CD4-positive, alpha-beta T cell treated with Interleukin-10 for 1 hour (primary cell): ENCODE results near the gene SYP.
A peak's percentile ranks its signal among the peaks of the same experiment; 100 is the strongest.
"Not testable (repeated sequence)": the region's sequence is repeated elsewhere in the genome, so short reads cannot be mapped to it uniquely, and the experiment has no call there.

ENCODE experiments used
- DNase-seq: peaks from one replicate; pipeline ENCODE4 v3.0.0-alpha.2; 2020

Gene SYP

GRCh38 chrX:49165901-49166881 lies 33.8 kb downstream of the SYP start:
- peak; percentile 82 for DNase-seq

DNA sequence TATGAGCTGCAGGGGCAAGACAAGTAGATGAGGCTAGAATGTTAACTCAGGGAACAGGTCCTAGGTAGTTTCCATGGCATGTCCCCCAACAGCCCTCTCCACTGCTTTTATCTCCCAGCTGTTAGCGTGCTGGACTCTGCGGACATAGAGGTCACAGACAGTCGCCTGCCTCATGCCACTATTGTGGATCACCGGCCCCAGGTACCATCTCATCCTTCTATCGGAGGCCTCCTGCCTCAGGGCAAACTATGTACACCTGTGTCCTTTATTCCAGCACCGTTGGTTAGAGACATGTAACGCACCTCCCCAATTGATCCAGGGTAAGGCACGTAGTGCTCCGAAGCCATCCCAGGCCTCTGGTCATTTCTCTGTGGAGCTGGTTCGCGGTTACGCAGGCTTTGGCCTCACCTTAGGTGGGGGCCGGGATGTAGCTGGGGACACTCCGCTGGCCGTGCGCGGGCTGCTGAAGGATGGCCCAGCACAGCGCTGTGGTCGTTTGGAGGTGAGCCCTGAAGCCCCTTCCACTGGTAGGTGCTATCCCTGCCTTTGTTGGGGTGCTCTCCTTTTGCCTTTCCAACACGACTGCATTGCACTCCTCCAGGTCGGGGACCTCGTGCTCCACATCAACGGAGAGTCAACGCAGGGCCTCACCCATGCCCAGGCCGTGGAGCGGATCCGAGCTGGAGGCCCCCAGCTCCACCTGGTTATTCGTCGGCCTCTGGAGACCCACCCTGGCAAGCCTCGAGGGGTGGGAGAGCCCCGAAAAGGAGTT lies 35.2 kb downstream of the SYP start:
- no peak for DNase-seq

- DNase-seq = peak; percentile 88
Measured at GRCh38 chrX:49163555-49164419, 36.2 kb downstream of the SYP start.

- no peak for DNase-seq
Measured at GRCh38 chrX:49162620-49163019, 37.4 kb downstream of the SYP start, which contains the start of gene MAGIX. Gene MAGIX (plus strand): TSS chrX:49162758. CDS start chrX:49162890, 132 bp downstream.

GRCh38 chrX:49161632-49162031 lies 38.4 kb downstream of the SYP start:
- no peak for DNase-seq

GRCh38 chrX:49160908-49161307 lies 39.1 kb downstream of the SYP start:
- no peak for DNase-seq

GRCh38 chrX:49157194-49157593 lies 42.8 kb downstream of the SYP start:
- no peak for DNase-seq

- DNase-seq = peak; percentile 89
Measured at GRCh38 chrX:49155900-49156837, 43.8 kb downstream of the SYP start.

DNA sequence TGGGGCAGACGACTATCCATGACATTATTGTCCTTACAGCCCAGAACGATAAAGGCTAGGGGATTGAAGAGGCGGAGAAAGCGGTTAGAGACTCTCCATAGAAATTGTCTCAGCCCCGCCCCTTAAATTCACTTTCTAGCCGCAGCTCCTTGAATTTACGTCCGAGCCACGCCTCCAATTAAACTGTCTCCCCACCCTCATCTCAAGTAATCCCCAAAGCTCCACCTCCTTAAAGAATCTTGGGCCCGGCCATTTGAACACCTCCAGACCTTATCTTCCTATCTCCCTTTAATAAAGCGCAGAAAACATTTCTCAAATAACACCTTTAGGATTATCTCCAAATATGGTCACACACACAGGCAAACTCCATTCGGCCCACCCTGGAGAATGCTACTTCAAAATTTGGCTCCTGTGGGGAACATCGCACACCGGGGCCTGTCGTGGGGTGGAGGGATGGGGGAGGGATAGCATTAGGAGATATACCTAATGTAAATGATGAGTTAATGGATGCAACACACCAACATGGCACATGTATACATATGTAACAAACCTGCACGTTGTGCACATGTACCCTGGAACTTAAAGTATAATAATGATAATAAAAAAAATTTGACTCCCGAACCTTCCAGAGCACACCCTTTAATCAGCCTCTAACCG lies 44.6 kb downstream of the SYP start:
- DNase-seq = peak; percentile 58

DNA sequence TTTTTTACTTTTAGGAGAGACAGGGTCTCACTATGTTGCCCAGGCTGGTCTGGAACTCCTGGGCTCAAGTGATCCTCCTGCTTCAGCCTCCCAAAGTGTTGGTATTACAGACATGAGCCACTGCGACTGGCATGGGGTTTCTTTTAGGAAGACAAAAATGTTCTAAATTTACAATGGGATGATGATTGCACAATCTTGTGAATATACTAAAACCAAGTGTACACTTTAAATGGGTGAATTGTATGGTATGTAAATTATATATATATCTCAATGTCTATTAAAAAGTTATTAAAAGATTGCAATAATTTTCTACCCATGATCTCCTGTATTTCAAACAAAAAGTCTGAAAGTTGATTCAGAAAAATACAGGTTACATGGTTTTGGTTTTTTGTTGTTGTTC lies 46.5 kb downstream of the SYP start:
- no peak for DNase-seq

- not testable (repeated sequence) for DNase-seq
Measured at GRCh38 chrX:49149291-49149690, 50.7 kb downstream of the SYP start.

GRCh38 chrX:49148390-49149100 lies 51.4 kb downstream of the SYP start:
- not testable (repeated sequence) for DNase-seq

- no peak for DNase-seq
Measured at GRCh38 chrX:49147936-49148335, 52.1 kb downstream of the SYP start.

DNA sequence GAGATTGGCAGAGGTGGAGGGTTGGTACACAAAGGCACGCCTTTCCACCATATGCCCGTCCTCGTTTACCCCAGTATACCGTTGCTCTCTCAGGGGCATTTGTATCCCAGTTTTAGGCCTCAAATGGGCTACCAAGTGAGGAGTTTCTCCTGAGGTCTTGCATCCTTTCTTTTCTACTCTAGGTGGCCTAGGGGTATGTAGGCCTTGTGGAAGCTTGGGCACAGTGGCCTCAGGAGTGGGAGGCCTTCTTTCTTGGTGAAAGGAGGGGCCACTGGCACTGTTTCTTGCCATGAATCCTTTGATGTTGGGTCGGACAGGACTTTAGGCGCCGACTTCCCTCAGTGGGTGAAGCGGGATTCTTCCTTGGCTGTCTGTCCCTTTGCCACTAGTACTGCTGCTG lies 52.7 kb downstream of the SYP start:
- no peak for DNase-seq

DNA sequence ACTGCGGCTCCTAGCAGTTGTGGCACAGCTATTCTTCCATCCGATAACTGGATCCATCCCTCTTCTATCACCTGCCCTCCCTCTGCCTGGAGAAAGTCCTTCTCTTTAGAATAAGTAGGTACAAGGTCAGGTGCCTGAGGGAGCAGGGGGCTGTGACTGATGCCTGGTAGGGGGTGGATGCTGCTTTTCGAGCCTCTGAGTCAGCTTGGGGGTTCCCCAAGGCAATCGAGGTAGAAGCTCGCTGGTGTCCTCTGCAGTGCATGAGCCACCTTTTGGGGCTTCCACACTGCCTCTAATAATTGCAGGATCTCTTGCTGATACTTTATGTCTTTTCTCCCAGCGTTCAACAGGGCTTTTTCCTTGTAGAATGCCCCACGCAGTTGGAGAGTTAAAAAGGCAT lies 56.8 kb downstream of the SYP start:
- DNase-seq = not testable (repeated sequence)

DNA sequence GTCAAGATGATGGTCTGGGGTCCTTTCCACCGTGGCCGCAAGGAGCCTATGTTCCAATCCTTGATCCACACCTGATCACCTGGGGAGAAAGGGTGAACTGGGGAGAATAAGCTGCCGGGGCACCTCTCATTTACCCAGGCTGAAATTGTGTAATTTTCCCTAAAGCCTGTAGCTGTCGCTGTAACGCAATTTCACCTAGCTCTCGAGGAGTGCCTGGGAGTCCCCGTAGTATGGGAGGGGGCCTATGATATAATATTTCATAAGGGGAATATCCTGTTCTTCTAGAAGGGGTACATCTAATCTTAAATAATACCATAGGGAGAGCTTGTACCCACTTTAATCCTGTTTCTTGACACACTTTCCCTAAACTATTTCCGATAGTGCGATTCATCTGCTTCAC lies 57.7 kb downstream of the SYP start:
- DNase-seq = not testable (repeated sequence)

DNA sequence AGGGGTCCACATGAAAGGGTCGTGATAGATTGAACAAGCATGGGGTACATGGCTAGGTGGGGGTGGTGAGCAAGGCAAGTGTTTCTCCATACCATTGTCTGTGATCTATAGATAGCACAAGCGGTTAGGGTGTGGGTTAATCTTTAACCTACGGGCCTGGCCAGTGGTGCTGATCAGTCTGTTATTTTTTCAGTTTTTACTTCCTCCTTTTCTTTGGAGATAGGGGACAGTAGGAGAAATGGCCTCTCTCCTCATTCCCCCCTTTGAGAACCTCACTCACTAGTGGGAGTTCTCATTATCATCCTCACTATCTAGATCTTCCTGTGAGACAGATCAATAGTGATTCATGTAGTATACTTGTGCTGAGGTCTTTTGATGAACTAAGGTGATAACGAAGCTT lies 60.3 kb downstream of the SYP start:
- DNase-seq = no peak
